ENCODE measurements around the gene CERK.
"Not testable (repeated sequence)": the region's sequence is repeated elsewhere in the genome, so short reads cannot be mapped to it uniquely, and the experiment has no call there.

DNA sequence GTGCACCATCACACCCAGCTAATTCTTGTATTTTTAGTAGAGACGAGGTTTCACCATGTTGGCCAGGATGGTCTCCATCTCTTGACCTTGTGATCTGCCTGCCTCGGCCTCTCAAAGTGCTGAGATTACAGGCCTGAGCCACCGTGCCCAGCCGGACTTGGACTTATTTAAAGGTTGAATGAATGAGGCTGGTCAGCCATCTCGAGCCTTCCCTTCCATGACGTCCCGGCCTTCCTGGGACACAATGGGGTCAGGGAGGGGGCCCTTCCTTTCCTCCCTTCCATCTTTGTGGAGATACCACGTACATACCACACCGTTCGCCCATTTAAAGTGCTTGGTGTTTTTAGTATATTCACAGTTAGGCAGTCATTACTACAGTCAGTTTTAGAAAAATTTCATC, 44.1 kb upstream of the CERK start:
- not testable (repeated sequence) for TF ChIP-seq CTCF, EP300, POLR2AphosphoS5 (IDR thresholded peaks at IDR 0.05)
